Stimulated activated CD8-positive, alpha-beta memory T cell treated with anti-CD3 and anti-CD28 coated beads, Interleukin-7, amount 100 ng/mL, for 48 hours (primary cell): ENCODE measurements around the gene BMP2.

Experiments
- DNase-seq, 2 donors: peaks; one replicate each; pipeline ENCODE4 v3.0.0-alpha.2; 2020; ENCODE audit warnings: low read depth in 1 of 2; ENCODE audit errors: extremely low read depth in 1 of 2

BMP2 gene

DNA sequence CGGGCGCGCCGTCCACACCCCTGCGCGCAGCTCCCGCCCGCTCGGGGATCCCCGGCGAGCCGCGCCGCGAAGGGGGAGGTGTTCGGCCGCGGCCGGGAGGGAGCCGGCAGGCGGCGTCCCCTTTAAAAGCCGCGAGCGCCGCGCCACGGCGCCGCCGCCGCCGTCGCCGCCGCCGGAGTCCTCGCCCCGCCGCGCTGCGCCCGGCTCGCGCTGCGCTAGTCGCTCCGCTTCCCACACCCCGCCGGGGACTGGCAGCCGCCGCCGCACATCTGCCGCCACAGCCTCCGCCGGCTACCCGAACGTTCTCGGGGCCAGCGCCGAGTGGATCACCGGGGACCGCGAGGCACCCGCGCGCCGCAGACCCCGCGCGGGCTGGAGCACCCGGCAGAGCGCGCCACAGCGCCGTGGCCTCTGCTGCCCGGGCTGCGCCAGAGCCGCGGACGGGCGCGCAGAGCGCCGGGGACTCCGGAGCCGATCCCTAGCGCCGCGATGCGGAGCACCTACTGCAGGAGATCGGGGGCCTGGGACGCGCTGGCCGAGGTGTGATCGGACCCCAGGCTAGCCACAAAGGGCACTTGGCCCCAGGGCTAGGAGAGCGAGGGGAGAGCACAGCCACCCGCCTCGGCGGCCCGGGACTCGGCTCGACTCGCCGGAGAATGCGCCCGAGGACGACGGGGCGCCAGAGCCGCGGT is at the start of gene BMP2:
BMP2 (plus strand) TSS at position 151 of the 692 bp plus-strand sequence. CDS start 2,441 bp downstream, outside the sequence.
- no peak for DNase-seq

DNA sequence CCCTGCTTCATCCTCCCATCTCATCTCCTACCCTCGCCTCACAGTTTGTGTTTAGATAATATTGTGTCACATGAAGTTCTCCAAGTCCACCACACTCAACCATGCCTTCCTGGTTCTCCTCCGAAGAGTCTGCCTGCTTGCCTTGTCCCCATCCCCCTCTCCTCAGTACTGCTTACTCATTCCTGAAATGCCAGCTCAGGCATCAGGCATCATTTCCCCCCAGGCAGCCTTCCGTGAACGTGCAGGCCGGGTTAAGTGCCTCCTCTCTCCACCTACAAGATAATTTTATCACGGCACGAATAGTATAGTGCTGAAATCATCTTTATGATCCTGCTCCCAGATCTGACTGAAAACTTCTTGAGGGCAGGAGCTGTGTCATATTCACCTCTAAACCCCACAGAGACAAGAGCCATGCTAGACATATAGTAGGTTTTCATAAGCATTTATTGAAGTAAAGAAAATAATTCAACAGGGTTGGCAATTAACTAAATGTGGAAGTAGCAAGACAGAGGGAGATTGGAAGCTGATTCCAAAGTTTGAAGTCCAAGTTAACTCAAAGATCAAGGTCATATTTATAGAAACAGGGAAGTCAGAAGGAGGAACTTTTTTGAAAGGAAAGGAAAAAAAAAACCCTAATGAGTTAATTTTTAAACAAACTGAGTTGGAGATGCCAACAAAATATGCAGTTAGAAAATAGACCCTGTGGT is 48.7 kb upstream of the BMP2 start:
- no peak for DNase-seq

DNA sequence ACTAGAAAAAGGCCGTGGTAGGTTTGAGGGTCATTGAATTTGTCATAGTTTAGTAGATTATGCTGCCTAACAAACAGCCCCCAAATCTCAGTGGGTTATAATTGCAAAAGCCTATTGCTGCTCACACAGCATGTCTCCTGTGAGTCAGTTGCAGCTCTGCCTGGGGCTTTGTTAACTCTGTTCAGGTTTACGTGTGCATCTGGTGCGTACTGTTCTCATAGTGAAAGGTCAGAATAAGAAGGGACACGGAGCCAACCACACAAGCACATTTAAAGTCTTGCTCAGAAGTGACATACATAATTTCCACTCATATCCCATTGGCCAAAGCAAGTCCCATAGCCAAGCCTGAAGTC is 48.1 kb upstream of the BMP2 start:
- no peak for DNase-seq

DNA sequence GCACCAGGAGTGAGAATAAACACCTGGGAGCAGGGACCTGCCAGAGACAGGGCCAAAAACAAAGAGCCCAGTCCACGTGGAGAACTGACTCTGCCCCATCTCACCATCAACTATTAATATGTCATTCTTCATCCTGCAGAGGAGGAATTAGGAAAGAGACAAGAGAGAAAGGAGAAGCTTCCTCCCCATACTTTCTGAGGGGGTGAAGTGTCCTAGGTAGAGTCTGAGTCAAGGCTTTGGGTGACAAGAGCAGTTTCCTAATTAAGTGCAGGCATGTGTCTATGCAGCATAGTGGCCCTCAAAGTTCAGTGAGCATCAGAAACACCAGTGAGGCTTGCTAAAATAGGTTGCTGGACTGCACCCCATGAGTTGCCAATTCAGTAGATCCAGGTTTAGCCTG is 40.7 kb upstream of the BMP2 start:
- no peak for DNase-seq

DNA sequence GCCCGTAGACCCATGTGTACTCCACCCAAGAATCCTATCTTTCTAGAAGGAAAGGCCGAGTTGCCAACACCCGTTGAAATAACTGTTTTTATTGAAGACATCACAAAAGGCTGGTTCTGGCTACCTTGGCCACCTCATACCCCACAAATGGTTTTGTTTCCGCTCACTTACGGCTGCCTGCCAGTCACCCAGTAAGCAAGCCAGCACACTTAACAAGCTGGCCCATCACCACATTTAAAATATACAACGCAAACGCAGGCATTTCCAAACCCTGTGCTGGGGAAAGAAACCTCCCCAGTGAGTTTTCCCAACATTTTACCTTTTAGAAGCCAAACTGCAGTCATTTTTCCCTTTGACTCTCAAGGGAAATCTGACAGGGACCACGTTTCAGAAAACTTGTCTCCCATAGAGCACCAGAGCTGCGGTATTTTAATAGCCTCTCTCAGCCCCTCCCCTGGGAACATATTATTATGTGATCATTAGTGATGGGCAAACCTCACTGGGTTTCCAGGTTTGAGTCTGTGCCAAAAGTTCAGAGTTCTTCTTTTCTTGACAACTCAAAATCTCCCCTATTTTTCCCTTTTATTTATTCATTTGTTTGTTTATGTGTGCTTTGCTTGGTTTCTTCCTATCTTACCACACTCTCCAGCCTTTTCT is 36.7 kb upstream of the BMP2 start:
- DNase-seq, result no peak

DNA sequence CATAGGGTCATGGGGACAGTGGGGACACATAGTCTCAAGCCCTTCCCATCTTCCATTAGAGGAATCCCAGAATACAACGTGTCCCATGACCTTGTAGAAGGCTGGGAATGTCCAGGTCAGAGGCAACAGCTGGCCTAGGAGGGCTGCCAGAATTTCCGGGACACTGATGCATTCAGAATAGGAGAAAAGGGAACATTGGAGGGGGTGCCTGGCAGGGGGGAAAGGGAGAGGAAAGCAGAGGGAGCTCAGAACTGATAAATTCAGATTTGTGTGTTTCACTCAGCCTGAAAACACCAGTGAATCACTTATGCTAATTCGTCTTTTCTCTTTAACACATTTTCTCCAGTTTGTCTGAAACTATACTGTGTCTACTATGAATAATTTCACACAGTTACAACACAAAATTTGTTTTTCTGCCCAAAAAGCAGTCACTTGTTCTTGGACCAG is 35.5 kb upstream of the BMP2 start:
- DNase-seq, result no peak

DNA sequence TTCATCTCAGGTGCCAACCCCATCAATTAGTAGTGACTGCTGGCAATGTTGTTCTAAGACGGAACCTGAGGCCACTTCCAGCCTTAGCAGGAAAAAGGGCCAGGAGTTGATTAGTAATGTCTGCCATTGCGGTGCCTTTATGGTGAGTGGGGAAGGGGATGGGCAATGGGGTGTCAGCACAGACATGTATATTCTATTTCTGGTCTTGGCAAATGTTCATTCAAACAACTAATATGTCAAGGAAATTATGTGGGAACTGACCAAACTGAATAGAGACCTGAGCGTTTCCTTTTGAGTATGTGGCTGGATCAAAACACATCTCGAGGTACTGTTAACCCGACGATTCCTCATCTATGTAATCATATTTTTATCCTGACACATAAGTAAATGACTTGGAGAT is 34.6 kb upstream of the BMP2 start:
- no peak for DNase-seq

DNA sequence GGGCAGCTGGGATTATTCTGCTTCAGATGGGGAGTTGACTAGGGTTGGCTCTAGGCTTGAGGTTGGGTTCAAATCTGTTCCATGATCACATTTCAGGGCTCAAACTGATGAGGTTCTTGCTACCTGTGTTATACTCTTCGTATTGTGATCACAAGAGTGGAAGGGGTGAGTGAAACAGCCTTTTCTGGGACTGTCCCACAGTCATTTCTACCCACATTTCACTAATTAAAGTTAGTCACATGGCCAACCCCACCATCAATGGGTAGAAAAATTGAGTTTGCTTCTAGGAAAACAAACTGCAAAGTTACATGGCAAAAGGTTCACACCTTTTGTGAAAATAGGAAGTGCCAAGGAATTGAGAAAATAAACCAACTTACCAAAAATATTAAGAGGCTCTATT is 33.5 kb upstream of the BMP2 start:
- no peak for DNase-seq

DNA sequence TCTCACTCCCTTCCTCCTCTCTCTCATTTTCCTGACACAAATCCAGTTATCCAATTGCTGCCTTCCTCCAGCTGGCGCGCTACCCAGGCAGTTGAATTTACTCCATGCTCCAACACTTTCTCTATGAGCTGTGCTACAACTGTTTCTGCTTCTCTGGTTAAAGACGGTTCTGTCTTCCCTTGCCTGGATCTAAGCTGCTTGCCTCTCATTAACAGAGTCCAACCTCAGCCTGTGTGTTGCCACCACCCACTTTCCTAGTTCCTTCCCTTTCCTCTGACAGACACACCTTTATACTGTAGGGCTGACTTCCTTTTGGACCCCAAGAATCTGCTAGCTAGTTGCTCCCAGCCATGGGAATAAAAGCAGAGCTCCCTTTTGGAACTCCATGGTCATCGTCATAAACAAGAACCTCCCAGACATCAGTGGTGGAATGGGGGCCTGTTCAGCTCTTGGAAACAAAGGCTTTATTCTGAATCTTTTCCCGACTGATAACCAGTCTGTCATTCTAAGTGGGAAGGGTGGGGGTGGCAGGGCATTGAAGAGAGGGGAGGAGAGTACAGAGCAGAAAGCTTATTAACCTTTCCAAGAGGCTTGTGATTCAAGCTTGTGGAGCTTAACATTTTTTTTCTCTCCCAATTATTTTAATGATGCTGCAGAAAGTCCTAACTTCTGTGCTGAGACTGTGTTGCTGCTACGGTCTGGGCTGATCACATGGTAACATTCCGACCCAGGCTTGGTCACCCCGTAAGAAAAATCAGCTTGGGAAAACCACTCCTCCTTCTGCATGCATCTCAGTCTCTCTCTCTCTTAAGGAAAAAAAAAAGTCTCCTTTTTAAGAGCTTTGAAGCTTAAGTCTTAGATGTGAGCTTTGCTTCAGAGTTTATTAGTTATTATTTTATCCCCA is 31.3 kb upstream of the BMP2 start:
- DNase-seq, result no peak

DNA sequence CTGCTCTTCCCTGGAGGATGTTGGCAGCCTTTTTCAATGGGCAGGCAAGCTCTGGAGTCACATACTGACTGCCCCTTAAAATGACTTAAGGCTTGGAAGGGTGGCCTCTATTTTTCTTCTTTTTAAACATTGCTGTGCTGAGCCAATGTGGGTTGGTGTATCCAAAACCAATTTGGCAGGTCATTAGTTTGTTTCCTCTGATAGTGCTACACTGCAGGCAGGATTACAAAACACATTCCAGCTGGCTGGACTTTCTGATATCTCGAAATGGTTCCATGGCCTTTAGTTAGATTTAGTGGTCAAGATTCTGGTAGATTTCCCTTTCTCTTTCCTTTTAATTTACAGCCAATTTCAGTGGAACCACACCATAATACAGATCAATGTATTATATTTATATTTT is 28.1 kb upstream of the BMP2 start:
- no peak for DNase-seq

DNA sequence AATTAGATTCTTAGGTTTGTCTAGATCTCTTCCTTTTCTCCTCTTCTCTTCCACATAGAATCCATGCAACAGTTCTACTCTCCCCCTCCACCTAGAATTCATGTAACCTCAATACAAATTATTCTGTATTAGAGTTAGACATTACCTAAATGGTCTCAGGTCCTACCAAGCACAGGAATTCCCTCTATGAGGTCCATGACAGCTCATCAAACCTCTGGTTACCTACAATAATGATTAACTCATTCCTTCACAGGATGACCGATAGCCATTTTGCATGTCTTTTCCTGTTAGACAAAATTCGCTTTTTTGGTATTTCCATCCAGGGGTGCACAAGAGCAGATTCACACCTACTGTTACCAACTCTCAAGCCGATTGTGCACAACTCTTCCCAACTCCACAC is 27.4 kb upstream of the BMP2 start:
- no peak for DNase-seq

DNA sequence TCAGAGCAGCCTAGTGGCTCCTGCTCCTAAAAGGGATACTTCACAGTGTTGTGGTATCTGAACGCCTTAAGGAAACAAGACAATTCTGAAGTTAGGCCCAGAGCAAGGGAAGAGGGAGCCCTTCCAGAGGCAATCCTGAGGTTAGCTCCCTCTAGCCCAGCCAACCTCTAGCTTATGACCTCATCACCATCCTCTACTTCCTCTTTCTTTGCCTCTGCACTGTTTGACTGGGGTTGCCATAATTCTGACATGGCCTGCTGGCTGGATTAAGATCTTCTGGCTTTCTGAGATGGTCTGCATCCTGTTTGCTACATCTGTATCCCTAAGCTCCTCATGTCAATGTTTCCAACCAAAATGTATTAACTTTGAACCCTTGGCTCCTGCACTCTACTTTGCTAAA is 23.3 kb upstream of the BMP2 start:
- DNase-seq, result no peak

DNA sequence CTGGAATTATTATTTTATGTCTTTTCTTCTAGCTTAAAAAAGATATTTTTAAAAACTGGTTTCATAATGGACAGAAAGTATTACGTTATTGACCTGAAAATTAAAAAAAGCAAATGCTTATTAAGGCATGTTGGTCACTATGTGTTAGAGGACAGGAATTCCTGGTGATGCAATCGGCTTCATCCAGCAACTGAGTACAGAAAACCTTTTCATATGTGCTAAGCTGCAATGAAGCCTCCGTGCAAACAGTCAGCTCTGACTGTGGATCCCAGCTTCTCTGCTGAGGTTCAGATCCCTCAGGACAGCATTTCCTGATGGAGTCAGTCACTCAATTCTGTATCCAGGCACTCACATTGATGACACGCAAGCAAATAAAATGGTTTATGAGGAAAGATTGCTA is 22.7 kb upstream of the BMP2 start:
- DNase-seq, result no peak

DNA sequence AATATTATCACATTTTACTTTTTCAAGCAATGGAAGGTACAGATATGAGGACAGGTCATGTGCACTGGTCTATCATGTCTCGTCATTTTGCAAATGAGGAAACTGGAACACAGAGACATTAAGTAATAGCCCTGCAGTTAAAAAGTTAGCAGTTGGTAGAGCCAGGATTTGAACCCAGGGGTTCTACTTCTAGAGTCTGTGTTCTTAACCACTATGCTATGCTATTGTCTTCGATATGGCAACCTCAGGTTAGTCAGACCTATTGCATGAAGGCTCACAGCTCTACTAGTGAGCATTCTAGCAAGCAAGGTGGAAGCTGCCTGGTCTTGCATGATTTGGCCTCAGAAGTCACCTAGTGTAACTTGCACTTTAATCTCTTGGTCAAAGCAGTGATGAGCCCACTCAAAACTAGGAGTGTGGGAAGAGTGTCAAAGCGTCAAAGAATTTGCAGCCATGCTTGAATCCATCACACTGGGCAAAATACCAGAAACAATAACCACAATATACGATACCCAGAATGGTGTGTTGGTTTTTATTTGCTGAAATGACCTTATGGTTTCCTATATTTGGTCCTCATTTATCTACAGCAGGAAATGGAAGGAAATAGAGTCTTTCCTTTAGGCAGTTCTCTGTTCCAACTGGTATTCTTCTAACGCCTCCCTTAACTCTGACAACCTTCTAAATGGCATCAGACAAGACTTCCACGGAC is 20.4 kb upstream of the BMP2 start:
- DNase-seq, result no peak

DNA sequence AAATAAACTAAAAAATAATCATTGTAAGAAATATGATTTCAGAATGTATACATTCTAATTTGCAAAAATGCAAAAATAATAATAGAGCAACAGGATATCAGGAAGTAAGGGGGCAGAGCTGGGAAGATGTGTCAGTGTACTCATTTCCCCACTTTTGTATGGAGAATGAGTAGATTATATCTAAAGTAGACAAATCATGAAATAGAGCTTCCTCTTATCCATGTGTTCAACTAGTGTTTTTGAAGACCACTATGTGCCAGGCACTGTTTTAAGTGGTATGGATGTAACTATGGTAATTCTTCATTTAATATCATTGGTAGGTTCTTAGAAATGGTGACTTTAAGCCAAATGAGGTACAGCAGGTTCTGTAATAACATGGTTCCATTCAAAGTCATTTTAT is 17.0 kb upstream of the BMP2 start:
- no peak for DNase-seq

DNA sequence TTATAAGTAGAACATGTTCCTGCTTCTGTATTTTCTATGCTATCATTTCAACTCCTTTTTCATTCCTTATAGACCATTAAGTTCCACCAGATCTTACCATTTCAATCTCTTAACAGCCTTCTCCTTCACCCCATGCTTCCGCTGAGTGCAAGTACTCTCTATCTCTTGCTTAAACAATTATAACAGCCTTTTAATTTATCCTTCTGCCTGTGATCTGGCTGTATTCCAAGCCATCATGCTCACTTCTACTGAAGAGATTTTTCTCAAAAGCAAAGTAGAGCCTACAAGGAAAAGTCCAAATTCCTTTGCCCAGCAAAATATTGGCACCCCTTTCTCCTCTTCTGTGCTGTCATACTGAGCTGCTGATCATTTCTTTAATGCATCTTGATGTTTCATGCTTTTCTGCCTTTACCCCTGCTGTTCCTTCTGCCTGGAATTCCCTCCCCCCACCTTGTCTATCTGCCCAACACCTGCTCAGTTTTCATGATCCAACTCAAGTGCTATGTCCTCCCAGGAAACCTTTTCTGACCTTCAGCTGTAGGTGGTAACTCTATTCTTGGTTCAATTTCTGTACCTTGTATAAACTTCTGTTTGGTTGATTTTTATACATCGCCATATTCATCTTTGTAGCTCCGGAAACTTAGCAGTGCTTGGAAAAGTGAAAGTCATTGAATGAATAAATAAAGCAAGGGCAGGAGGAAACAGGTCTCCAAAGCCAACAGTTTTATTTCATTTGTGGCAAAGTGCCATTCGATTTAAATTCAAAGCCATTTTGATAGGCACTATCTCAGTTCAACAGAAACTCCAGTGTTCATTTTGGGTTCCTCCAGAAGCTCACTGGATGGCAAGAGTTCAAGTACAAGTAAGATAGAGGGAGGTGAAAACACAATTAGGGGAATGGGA is 10.5 kb upstream of the BMP2 start:
- no peak for DNase-seq

DNA sequence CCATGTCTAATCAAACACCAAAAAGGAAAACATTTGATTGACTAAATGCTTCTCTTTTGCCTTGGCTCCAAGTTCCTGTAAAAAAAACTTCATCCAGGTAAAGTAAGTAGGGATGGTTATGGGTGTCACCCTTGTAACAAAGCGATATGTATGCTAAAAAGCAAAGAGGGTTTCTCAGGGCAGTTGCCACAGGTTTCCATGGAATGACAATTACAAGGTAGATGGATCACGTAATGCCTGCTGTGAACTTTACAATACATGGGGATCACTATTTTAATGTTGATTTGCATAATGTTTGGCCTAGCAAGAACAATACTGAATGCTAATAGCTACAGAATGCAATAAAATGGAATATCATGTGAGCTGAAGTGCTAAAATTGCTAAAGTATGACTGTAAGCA is 2.9 kb upstream of the BMP2 start:
- DNase-seq, result no peak

DNA sequence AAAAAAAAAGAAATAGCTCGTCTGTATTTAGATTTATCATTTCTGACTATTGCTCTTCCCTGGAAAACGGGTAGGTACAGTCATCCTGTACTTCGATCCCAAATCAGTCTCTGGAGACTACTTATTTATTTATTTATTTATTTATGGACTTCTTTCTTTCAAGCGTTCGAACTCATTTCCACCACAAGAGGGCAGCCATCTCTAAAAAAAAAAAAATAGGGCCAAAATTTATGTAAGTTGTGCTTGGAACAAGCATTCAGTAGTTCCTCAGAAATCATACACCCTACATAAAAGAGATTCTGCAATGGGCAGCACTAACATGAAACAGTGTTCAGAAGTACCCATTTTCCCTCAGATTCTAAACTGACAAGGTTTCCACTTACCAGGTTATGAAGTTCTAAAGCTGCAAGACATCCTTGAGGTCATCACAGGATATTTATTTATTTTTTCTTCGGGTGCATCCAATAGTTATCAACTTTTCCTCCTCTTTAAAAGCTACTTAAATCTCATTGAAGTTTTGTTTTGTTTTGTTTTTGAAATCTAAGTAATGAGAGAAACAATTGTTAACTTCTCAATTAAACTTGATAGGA is 1.9 kb upstream of the BMP2 start:
- DNase-seq, result no peak

DNA sequence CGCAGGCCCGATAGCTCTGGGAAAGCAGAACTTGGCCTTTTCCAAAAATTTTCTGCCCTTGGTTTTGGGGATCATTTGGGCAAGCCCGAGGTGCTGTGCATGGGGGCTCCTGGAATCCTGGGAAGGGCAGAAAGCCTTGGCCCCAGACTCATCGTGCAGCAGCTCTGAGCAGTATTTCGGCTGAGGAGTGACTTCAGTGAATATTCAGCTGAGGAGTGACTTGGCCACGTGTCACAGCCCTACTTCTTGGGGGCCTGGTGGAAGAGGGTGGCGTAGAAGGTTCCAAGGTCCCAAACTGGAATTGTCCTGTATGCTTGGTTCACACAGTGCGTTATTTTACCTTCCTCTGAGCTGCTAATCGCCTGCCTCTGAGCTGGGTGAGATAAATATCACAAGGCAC is 1.1 kb upstream of the BMP2 start:
- DNase-seq, result no peak
